SK-N-MC (cell line): ENCODE measurements around the gene C22orf31.

Experiments used
- EZH2 ChIP-seq: fragments of 200-600 bp; sonication (generic); IDR thresholded peaks from one replicate; pipeline ENCODE4 v1.6.1; 2017; ENCODE audit warnings: antibody characterized with exemption
- FOXP2 ChIP-seq: optimal IDR thresholded peaks from 2 replicates; pipeline ENCODE3; 2011; ENCODE audit warnings: mild to moderate bottlenecking, moderate library complexity; ENCODE audit not compliant: insufficient read depth; ENCODE audit errors: extremely low read length, control extremely low read depth
- POLR2AphosphoS5 ChIP-seq: IDR thresholded peaks from 2 replicates; pipeline ENCODE4 v1.6.1; 2012; ENCODE audit warnings: mild to moderate bottlenecking, low read depth, low read length, borderline replicate concordance

DNA sequence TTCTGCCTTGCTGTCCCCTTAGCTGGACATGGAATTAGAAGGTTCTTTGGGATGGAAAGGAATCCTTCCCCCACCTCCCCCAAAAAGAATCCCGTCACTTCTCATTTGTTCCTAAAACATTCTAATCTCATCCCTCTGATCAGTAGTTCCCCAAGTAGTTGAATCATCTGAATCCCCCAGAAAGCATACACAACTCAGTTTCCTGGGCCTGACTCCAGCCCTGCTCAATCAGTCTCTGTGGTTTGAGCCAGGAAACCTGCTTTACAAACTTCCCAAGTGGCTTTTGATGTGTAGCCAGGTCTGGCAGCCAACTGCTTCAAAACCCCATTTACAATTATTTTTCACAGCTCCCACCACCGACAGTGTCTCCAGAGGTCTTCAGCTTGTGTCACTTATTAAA, 20.2 kb downstream of the C22orf31 start:
- TF ChIP-seq EZH2 (no peak), POLR2AphosphoS5 (no peak), FOXP2 (no peak)
